IPS-20b (cell line): Measurements from ENCODE around the gene CENPX.

Source experiments
- H3K27ac ChIP-seq: one replicate; pipeline ENCODE4 v1.5.1; 2013; ENCODE audit warnings: low read length
- H3K27me3 ChIP-seq: 2 replicates; pipeline ENCODE4 v1.6.1; 2013; ENCODE audit warnings: mild to moderate bottlenecking, low read length, inconsistent platforms; ENCODE audit not compliant: insufficient read depth
- H3K36me3 ChIP-seq: 2 replicates; pipeline ENCODE4 v1.6.1; 2013; ENCODE audit warnings: low read depth, mild to moderate bottlenecking, inconsistent platforms, low read length, moderate library complexity; ENCODE audit not compliant: insufficient read depth
- H3K4me1 ChIP-seq: 2 replicates; pipeline ENCODE4 v1.6.1; 2013; ENCODE audit warnings: mild to moderate bottlenecking, control low read depth, inconsistent platforms, low read length, moderate library complexity; ENCODE audit not compliant: insufficient read depth
- H3K4me3 ChIP-seq: 2 replicates; pipeline ENCODE4 v1.5.1; 2013; ENCODE audit warnings: mild to moderate bottlenecking, low read length, inconsistent platforms
- H3K9ac ChIP-seq: 2 replicates; pipeline ENCODE4 v1.6.1; 2013; ENCODE audit warnings: low read depth, mild to moderate bottlenecking, inconsistent platforms, low read length, moderate library complexity
- H3K9me3 ChIP-seq: 2 replicates; pipeline ENCODE4 v1.6.1; 2013; ENCODE audit warnings: mild to moderate bottlenecking, low read depth, low read length, inconsistent platforms; ENCODE audit not compliant: insufficient read depth

CENPX gene

DNA sequence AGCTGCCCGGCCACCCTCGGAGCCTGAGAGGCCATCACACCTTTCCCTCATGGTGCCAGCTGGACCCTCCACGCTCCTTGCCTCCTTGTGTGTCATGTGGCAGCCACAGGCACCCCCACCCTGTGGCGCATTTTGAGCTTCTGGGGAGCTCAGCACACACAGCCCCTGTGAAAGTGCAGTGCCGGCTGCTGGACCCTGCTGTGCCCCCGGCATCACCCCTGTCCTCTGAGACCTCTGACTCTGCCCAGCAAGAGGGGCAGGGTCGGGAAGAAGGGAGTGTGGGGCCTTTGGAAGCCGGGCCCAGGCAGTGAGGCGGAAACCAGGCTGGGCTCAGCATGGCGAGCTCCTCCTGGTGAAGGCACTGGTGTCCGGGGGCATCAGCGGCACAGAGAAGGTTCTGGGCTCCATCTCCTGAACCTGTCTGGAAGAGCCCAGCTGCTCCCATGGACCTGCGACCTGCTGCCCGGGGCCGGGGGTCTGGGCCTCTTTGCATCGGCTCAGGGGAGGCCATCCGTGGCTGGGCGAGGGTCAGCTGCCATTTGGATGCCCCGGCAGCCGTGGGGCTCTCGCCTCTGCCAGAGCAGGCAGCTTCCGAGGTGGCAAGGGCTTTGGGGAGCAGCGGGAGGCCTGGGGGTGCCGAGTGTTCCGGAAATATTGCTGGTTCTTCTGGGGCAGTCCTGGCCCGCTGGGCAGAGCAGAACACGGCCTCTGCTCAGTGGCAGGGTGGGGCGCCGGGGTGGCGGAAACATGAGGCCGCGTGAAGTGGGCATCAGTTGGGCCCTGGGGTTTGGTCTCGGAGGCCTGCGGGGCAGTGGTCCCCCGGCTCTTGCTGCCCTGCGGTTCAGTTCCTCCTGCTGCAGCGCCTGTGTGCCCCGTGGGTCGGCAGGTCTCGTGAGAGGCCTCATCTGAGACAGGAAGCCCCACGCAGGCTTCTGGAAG is 17.9 kb downstream of the CENPX start:
- no peaks in the 10 kb centered on the region for H3K36me3 ChIP-seq
- no peaks in the 10 kb centered on the region for H3K27me3 ChIP-seq
- H3K9me3 ChIP-seq: no peaks in the 10 kb centered on the region
- no peak overlapping the region for H3K4me3 ChIP-seq
- no peak overlapping the region for H3K9ac ChIP-seq
- no peak overlapping the region for H3K27ac ChIP-seq
- H3K4me1 ChIP-seq: no peaks in the 10 kb centered on the region

DNA sequence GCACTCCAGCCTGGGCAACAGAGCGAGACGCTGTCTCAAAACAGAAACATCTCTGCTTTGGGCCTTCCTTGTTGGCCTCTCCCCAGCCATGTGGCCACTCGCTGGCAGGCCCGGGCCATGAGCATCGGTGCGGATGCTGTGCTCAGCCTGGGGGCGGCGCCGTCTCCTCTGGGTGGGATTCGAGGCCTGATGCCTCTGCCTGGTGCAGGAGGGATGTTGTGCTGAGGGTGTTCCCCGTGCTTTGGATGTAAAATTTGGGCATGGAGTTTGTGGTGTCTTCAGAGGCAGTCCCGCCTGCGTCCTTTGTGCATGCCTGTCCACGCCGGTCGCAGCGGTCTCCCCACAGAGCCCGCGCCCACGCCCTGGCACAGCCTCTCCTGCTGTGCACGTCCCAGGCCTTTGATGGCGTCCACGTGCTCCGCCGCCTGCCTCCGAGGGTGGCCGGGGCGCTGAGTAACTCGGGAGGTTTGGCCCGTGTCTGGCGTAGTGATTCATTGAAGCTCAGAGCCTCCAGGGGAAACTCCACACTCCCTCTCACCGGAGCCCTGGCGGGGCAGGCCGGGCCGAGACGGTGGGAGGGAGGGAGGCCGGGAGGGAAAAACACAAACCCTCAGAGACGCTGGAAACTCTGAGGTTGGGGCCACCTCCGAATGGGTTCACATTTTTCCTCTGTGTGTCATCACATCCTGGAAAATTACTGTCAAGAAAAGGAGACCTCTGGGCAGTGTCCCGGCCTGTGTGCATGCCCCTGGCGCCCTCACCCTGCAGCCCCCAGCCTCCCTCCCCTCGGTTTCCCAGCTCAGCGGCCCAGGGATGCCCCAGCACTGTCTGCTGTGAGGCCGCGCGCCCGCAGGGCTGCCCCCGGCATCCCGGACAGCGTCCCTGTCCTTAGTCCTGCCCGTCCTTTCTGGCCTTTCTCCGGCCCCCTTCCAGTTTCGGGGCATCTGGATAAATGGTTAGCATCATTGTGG is 19.0 kb downstream of the CENPX start:
- Histone ChIP-seq H3K9ac (no peak overlapping the region), H3K27me3 (no peaks in the 10 kb centered on the region), H3K36me3 (no peaks in the 10 kb centered on the region; the same call in 1 of the 2 replicates), H3K4me1 (no peaks in the 10 kb centered on the region), H3K4me3 (no peak overlapping the region), H3K9me3 (no peaks in the 10 kb centered on the region), H3K27ac (no peak overlapping the region)

DNA sequence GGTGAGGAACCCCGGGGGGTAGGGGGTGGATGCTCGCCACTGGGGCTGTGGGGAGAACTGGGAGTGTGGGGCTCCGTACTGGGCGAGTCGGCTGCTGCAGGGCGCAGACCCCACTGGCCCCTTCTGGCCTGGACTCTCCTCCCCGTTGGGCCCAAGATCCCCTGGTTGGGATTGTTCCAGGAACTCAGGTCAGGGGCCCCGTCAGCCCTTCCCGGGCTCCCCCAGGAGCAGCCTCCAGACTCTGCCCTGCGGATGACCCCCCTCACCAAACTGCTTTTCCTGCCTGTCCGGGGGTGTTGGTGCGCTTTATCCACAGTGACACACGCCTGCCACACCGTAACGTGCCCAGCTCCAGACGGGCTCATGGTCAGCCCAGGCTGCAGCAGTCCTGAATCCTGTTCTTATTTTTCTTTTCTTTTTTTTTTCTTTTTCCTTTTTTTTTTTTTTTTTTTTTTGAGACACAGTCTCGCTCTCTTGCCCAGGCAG is 21.1 kb downstream of the CENPX start:
- Histone ChIP-seq H3K4me3 (no peak overlapping the region), H3K36me3 (peaks cover 3% of the 10 kb centered on the region; the same call in 1 of the 2 replicates), H3K27ac (no peak overlapping the region), H3K4me1 (no peaks in the 10 kb centered on the region), H3K27me3 (no peaks in the 10 kb centered on the region), H3K9ac (no peak overlapping the region), H3K9me3 (no peaks in the 10 kb centered on the region)

DNA sequence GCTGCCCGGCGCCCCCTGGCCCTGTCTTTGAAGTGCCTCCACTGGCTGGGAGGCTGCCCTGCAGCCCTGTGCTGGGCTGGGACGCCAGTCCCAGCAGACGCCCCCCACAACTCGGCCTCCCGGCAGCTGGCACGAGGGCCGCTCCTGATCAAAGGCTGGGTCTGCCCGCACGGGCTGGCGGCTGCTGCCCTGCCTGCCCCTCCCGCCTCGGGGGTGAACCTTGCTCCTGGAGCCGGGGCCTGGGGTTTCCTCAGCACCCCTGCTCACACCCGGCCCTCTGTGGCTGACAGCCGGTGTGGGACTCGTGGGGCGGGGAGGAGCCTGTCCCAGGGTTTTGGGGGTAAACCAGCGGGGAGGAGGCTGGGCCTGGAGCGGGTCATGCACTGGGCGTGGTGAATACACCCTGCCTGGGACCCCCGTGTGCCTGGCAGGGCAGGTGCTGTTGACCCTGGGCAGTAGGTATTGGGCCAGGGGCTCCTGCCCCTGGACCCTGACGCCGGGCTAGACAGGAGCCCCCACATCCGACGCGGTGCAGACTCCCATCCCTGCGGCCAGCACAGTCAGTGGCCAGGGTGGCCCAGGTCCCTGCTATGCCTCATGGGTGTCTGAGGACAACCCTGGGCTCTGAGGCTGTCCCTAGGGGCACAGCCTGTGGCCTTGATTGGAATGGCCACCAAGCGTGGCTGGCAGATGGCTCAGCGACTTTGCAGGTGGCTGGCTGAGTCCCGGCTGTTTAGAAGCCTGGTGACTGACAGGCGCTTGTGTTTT is 21.7 kb downstream of the CENPX start:
- no peak overlapping the region for H3K27ac ChIP-seq
- H3K36me3 ChIP-seq: peaks cover 3% of the 10 kb centered on the region; the same call in 1 of the 2 replicates
- H3K9ac ChIP-seq: no peak overlapping the region
- H3K27me3 ChIP-seq: no peaks in the 10 kb centered on the region
- H3K9me3 ChIP-seq: no peaks in the 10 kb centered on the region
- no peaks in the 10 kb centered on the region for H3K4me1 ChIP-seq
- no peak overlapping the region for H3K4me3 ChIP-seq

DNA sequence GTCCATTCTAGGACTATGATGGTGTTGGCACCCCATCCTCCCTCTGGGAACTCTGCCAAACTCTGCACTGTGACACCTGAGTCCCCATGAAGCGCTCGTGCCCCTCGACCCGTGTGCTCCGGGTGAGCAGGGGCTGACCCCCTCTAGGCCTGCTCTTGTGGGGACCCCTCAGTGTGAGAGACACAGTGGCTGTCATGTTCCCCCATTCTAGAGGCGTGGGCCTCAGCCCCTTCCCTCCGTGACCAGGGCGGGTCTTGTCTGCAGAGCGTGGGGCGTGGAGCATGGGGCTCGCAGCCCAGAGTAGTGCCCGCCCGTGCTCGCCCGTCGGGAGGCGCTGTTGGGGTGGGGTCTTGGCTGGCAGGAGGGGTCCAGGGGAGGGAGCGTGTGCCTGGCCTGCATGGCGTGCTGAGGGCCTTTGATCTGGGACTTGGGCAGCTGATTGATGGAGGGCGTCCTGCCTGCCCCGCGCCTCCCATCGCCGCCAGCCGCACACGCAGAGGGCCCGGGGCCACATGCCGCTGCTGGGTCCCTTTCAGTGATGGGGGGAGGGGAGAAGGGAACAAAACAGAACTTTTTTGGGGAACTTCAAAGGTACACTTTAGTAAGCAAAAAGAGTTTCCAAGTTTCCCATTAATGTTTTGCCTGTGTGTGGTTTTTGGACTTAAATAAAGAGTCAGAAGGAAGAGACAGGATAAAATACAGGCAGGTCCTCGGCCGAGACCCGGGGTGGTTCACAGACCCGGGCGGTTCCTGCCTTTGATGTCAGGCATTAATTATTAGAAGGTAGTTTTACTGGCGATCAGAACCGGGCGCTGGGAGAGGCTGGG is 22.5 kb downstream of the CENPX start:
- H3K9me3 ChIP-seq: no peaks in the 10 kb centered on the region
- H3K36me3 ChIP-seq: peaks cover 3% of the 10 kb centered on the region; the same call in 1 of the 2 replicates
- no peak overlapping the region for H3K9ac ChIP-seq
- no peaks in the 10 kb centered on the region for H3K27me3 ChIP-seq
- H3K27ac ChIP-seq: no peak overlapping the region
- no peak overlapping the region for H3K4me3 ChIP-seq
- no peaks in the 10 kb centered on the region for H3K4me1 ChIP-seq

DNA sequence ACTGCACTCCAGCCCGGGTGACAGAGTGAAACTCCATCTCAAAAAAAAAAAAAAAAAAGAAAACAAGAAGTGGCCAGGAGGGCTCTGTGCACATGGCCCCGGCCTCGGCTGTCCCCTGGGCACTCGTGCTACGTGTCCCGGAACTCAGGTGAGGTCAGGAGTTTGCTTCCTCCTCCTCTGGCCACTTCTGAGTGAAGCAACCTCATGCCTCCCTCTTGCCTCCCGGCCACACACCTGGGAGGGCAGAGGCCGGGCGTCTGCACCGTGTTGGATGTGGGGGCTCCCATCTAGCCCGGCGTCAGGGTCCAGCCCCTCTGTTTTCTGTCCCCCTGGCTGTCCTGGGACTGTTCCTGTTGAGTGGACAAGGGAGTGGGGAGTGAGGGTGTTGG is 23.1 kb downstream of the CENPX start:
- H3K27ac ChIP-seq: no peak overlapping the region
- H3K9me3 ChIP-seq: no peaks in the 10 kb centered on the region
- no peaks in the 10 kb centered on the region for H3K4me1 ChIP-seq
- H3K4me3 ChIP-seq: no peak overlapping the region
- no peaks in the 10 kb centered on the region for H3K27me3 ChIP-seq
- H3K36me3 ChIP-seq: peaks cover 3% of the 10 kb centered on the region; the same call in 1 of the 2 replicates
- H3K9ac ChIP-seq: no peak overlapping the region

DNA sequence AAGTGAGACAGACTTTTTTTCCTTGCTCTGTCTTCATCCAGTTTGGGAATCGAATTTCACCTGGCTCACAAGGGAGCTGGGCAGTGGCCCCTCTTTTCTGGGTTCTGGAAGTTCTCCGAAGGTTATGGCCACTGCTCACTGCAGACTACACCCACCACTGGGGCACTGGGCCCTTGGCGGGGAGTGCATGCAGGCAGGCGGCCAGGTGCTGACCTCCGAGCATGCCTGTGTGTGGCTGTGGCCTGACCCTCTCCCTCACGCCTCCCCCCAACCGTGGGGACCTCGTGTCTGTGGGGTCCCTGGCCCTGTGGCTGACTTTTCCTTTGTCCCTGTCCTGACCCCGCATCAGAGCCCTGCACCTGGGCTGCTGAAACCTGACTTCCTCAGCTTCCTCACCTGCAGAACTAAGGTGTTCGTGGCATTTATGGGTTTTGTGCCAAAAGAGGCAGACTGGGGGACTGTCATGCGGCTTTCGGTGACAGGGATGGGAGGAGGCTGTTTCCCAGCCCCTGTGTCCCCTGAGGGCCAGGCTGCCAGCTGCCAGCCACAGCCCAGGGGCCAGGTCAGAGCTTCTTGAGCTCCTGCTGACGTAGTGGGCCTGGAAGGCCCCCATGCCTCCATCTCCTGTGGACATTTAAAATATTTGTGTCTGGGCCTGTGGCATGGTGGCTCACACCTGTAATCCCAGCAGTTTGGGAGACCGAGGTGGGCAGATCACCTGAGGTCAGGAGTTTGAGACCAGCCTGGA is 23.8 kb downstream of the CENPX start:
- Histone ChIP-seq H3K4me1 (no peaks in the 10 kb centered on the region; the same call in 1 of the 2 replicates), H3K9ac (no peak overlapping the region), H3K27ac (no peak overlapping the region), H3K27me3 (no peaks in the 10 kb centered on the region), H3K4me3 (no peak overlapping the region), H3K9me3 (no peaks in the 10 kb centered on the region), H3K36me3 (peaks cover 3% of the 10 kb centered on the region; the same call in 1 of the 2 replicates)

DNA sequence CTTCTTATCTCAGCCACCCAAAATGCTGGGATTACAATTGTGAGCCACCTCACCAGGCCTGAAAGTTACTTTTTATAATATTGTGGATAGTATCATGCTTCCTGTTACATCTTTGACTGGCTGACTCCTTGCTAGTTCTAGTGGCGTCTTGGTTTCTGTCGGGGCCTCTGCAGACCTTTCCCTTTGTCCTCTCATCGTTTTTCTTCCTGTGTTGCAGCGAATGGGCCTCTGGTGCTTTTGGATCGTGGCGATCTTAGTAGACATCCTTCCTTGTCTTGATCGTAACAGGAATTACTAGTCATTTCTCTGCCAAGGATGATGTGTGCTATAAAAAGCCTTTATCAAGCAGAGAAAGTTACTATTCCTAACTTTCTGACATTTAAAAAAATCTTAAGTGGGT is 24.5 kb downstream of the CENPX start:
- Histone ChIP-seq H3K27me3 (no peaks in the 10 kb centered on the region), H3K9me3 (no peaks in the 10 kb centered on the region), H3K9ac (no peak overlapping the region), H3K4me3 (no peak overlapping the region), H3K4me1 (no peaks in the 10 kb centered on the region; the same call in 1 of the 2 replicates), H3K27ac (no peak overlapping the region), H3K36me3 (peaks cover 3% of the 10 kb centered on the region; the same call in 1 of the 2 replicates)

DNA sequence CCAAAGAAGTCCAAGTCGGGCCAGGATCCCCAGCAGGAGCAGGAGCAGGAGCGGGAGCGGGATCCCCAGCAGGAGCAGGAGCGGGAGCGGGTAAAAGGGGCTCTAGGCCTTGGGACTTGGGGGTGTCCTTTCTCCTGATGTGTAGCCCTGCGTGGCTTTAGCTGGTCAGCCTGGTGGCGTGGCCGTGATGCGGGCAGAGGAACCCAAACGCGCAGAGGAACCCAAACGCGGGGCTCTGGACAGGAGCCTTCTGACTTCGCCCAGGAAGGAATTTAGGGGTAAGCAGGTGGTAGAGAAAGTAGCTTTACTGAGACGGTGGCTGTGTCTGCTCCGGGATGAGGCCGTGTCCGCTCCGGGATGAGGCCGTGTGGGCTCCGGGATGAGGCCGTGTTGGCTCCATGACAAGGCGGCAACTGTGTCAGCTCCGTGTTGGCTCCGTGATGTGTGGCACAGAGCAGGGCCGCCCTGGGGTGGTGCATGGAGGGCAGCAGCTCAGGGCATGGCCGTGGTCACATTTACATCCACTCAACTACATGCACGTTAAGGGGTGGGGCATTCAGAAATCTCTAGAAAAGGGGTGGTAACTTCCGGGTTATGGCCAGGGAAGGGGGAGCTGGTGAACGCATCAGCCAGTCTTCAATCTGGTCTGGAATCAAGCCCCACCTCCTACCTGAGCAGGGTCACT is 25.8 kb downstream of the CENPX start:
- no peak overlapping the region for H3K27ac ChIP-seq
- no peak overlapping the region; the same call in 1 of the 2 replicates for H3K9ac ChIP-seq
- H3K36me3 ChIP-seq: peaks cover 3% of the 10 kb centered on the region; the same call in 1 of the 2 replicates
- no peaks in the 10 kb centered on the region for H3K9me3 ChIP-seq
- H3K4me3 ChIP-seq: no peak overlapping the region
- peaks cover 5% of the 10 kb centered on the region; the same call in 1 of the 2 replicates for H3K4me1 ChIP-seq
- H3K27me3 ChIP-seq: no peaks in the 10 kb centered on the region
